ENCODE measurements around the gene SLC5A12. TPM values are rescaled to one million over a fixed set of nuclear protein-coding genes. Genes with fewer than 3 reads are reported as not detected.

The SLC5A12 gene
- under 1 TPM; 0.13 to 0.58 (median 0.22) TPM for total RNA-seq
- long read RNA-seq, donor 1: 0 reads
- long read RNA-seq, donor 2: 0 reads

- DNase-seq: no peak
- H3K4me3 ChIP-seq: no peak within 1 kb of the TSS
- TF ChIP-seq CTCF (IDR thresholded peaks at IDR 0.05): no peak
- no peaks in the 10 kb centered on the region for H3K9me3 ChIP-seq
- H3K4me1 ChIP-seq (ENCODE audit: low read depth): peaks cover 7% of the 10 kb centered on the region
- intact Hi-C loops (cut with DNase I, micrococcal nuclease): no loop called here
- no peak for ATAC-seq
- H3K36me3 ChIP-seq (ENCODE audit: low read depth): no peaks in the 10 kb centered on the region
These were observed at the start of gene SLC5A12 for GRCh38 chr11:26721948-26722475. Gene SLC5A12 (minus strand): TSS chr11:26722060. CDS start chr11:26721714, 346 bp downstream.

GRCh38 chr11:26769027-26769426 lies 47.2 kb upstream of the SLC5A12 start:
- H3K4me1 ChIP-seq (ENCODE audit: low read depth): no peaks in the 10 kb centered on the region
- no peak overlapping the region for H3K4me3 ChIP-seq
- ATAC-seq (no peak), DNase-seq (no peak)
- intact Hi-C loops (cut with DNase I, micrococcal nuclease): no loop called here
- no peaks in the 10 kb centered on the region for H3K9me3 ChIP-seq
- no peaks in the 10 kb centered on the region for H3K36me3 ChIP-seq (ENCODE audit: low read depth)
- TF ChIP-seq CTCF (IDR thresholded peaks at IDR 0.05): no peak

- TF ChIP-seq CTCF (IDR thresholded peaks at IDR 0.05): no peak
- intact Hi-C loops (cut with DNase I, micrococcal nuclease): no loop called here
- H3K4me3 ChIP-seq: no peak overlapping the region
- ATAC-seq (no peak), DNase-seq (no peak)
- no peaks in the 10 kb centered on the region for H3K36me3 ChIP-seq (ENCODE audit: low read depth)
- H3K4me1 ChIP-seq (ENCODE audit: low read depth): no peaks in the 10 kb centered on the region
- no peaks in the 10 kb centered on the region for H3K9me3 ChIP-seq
These were observed 45.2 kb upstream of the SLC5A12 start for GRCh38 chr11:26767060-26767459.

GRCh38 chr11:26765323-26765722 lies 43.5 kb upstream of the SLC5A12 start:
- Histone ChIP-seq H3K4me1 (ENCODE audit: low read depth) (no peaks in the 10 kb centered on the region), H3K4me3 (no peak overlapping the region), H3K9me3 (no peaks in the 10 kb centered on the region), H3K36me3 (ENCODE audit: low read depth) (no peaks in the 10 kb centered on the region)
- intact Hi-C loops (cut with DNase I, micrococcal nuclease): no loop called here
- DNase-seq (no peak), ATAC-seq (no peak)
- TF ChIP-seq CTCF (IDR thresholded peaks at IDR 0.05): no peak

GRCh38 chr11:26764825-26765224 lies 43.0 kb upstream of the SLC5A12 start:
- TF ChIP-seq CTCF (IDR thresholded peaks at IDR 0.05): no peak
- Histone ChIP-seq H3K36me3 (ENCODE audit: low read depth) (no peaks in the 10 kb centered on the region), H3K4me3 (no peak overlapping the region), H3K9me3 (no peaks in the 10 kb centered on the region), H3K4me1 (ENCODE audit: low read depth) (no peaks in the 10 kb centered on the region)
- intact Hi-C loops (cut with DNase I, micrococcal nuclease): no loop called here
- DNase-seq: no peak
- no peak for ATAC-seq

GRCh38 chr11:26764315-26764714 lies 42.5 kb upstream of the SLC5A12 start:
- intact Hi-C loops (cut with DNase I, micrococcal nuclease): no loop called here
- H3K9me3 ChIP-seq: no peaks in the 10 kb centered on the region

More at GRCh38 chr11:26764315-26764714, 42.5 kb upstream of the SLC5A12 start:
- no peak for TF ChIP-seq CTCF (IDR thresholded peaks at IDR 0.05)
- H3K4me1 ChIP-seq (ENCODE audit: low read depth): no peaks in the 10 kb centered on the region
- ATAC-seq (no peak), DNase-seq (no peak)
- no peaks in the 10 kb centered on the region for H3K36me3 ChIP-seq (ENCODE audit: low read depth)
- no peak overlapping the region for H3K4me3 ChIP-seq

Measured in mucosa of descending colon (tissue), 3 donors.